ENCODE measurements around the gene IHH.

IHH gene

GRCh38 chr2:219060821-219061791 lies at the start of gene IHH:
IHH (minus strand) TSS chr2:219060921; CDS start chr2:219060467, 454 bp downstream.
- DNase-seq (ENCODE audit: low spot score) = peak; percentile 50

- no peak for DNase-seq (ENCODE audit: low spot score)
These were observed 48.8 kb upstream of the IHH start for GRCh38 chr2:219109471-219109870.

- no peak for DNase-seq (ENCODE audit: low spot score)
These were observed 47.0 kb upstream of the IHH start for GRCh38 chr2:219107758-219108157.

- no peak for DNase-seq (ENCODE audit: low spot score)
These were observed 45.5 kb upstream of the IHH start for GRCh38 chr2:219106251-219106650.

- peak; percentile 63 for DNase-seq (ENCODE audit: low spot score)
These were observed 43.6 kb upstream of the IHH start for GRCh38 chr2:219104107-219105035.

GRCh38 chr2:219099329-219099728 lies 38.6 kb upstream of the IHH start:
- peak; percentile 68 for DNase-seq (ENCODE audit: low spot score)

GRCh38 chr2:219095406-219095935 lies 34.8 kb upstream of the IHH start:
- no peak for DNase-seq (ENCODE audit: low spot score)

GRCh38 chr2:219094171-219094570 lies 33.5 kb upstream of the IHH start:
- DNase-seq (ENCODE audit: low spot score) = no peak

- no peak for DNase-seq (ENCODE audit: low spot score)
These were observed 29.9 kb upstream of the IHH start for GRCh38 chr2:219090436-219091299.

- no peak for DNase-seq (ENCODE audit: low spot score)
These were observed 28.6 kb upstream of the IHH start for GRCh38 chr2:219089330-219089729.

GRCh38 chr2:219087848-219088247 lies 27.1 kb upstream of the IHH start:
- no peak for DNase-seq (ENCODE audit: low spot score)

- no peak for DNase-seq (ENCODE audit: low spot score)
These were observed 26.6 kb upstream of the IHH start for GRCh38 chr2:219087361-219087760.

- DNase-seq (ENCODE audit: low spot score) = no peak
These were observed 25.5 kb upstream of the IHH start for GRCh38 chr2:219086196-219086595.

GRCh38 chr2:219084791-219085190 lies 24.1 kb upstream of the IHH start:
- DNase-seq (ENCODE audit: low spot score) = no peak

- DNase-seq (ENCODE audit: low spot score) = no peak
These were observed 21.7 kb upstream of the IHH start for GRCh38 chr2:219082332-219082958.

- no peak for DNase-seq (ENCODE audit: low spot score)
These were observed 21.1 kb upstream of the IHH start for GRCh38 chr2:219081701-219082331.

- no peak for DNase-seq (ENCODE audit: low spot score)
These were observed 20.4 kb upstream of the IHH start for GRCh38 chr2:219081096-219081495.

- peak; percentile 63 for DNase-seq (ENCODE audit: low spot score)
These were observed 18.7 kb upstream of the IHH start for GRCh38 chr2:219079417-219079816.

GRCh38 chr2:219078951-219079350 lies 18.2 kb upstream of the IHH start:
- DNase-seq (ENCODE audit: low spot score) = no peak

GRCh38 chr2:219078126-219078525 lies 17.4 kb upstream of the IHH start:
- DNase-seq (ENCODE audit: low spot score) = no peak

Measured in AG20443 (cell line).